Transverse colon (tissue), 4 donors: ENCODE measurements around the gene CARHSP1. TPM values are rescaled to one million over a fixed set of nuclear protein-coding genes. Genes with fewer than 3 reads are reported as not detected.

Source experiments
- DNase-seq: peaks from one replicate; pipeline ENCODE4 v3.0.0-alpha.2; 2019
- H3K27ac ChIP-seq, 4 donors: fragments of 200-600 bp; sonication (generic); 2 replicates each; pipeline ENCODE4 v1.5.1; 2016 to 2018; ENCODE audit warnings: inconsistent platforms in 4 of 4
- H3K27me3 ChIP-seq: fragments of 200-600 bp; sonication (generic); 2 replicates; pipeline ENCODE4 v1.5.1; 2017; ENCODE audit warnings: inconsistent platforms
- H3K36me3 ChIP-seq, 4 donors: fragments of 200-600 bp; sonication (generic); 2 replicates each; pipeline ENCODE4 v1.5.1; 2017 to 2019; ENCODE audit warnings: inconsistent platforms in 4 of 4
- H3K4me1 ChIP-seq, 4 donors: fragments of 200-600 bp; sonication (generic); 2 replicates each; pipeline ENCODE4 v1.5.1; 2017 to 2020; ENCODE audit warnings: inconsistent platforms in 4 of 4
- H3K4me3 ChIP-seq, 4 donors: fragments of 200-600 bp; sonication (generic); 1 replicate in 1 of 4; 2 replicates in 3 of 4; pipeline versions ENCODE4 v1.5.1 to v1.6.1; 2017 to 2019; ENCODE audit warnings: inconsistent platforms in 4 of 4
- H3K9me3 ChIP-seq, 2 donors: fragments of 200-600 bp; sonication (generic); 2 replicates each; pipeline ENCODE4 v1.5.1; 2017 to 2019; ENCODE audit warnings: inconsistent platforms in 2 of 2
- CTCF ChIP-seq, 5 experiments: fragments of 200-600 bp in 3 of 5; fragments of 450-650 bp in 2 of 5; sonication (generic) in 3 of 5; IDR thresholded peaks; 1 replicate in 2 of 5; 2 replicates in 3 of 5; pipeline ENCODE4 v1.5.1; 2016 to 2017; ENCODE audit warnings: antibody characterized with exemption in 5 of 5, inconsistent platforms in 3 of 5, mild to moderate bottlenecking in 2 of 5, moderate library complexity in 1 of 5
- EP300 ChIP-seq: sonication (generic); formaldehyde crosslinking; IDR thresholded peaks from one replicate; pipeline ENCODE4 v1.6.1; 2017; ENCODE audit warnings: antibody characterized with exemption, low read depth
- POLR2A ChIP-seq: fragments of 450-650 bp; IDR thresholded peaks from one replicate; pipeline ENCODE4 v1.6.1; 2016; ENCODE audit warnings: antibody characterized with exemption, mild to moderate bottlenecking, moderate library complexity
- POLR2AphosphoS5 ChIP-seq, 3 donors: sonication (generic); formaldehyde crosslinking; IDR thresholded peaks; one replicate each; pipeline ENCODE4 v1.6.1; 2016; ENCODE audit warnings: antibody characterized with exemption in 3 of 3
- WGBS, 2 donors: methylation state at CpG; one replicate each; pipeline ENCODE4 v1.1.5; 2018; ENCODE audit warnings: low coverage in 1 of 2; 5-methylcytosine and 5-hydroxymethylcytosine counted together
- in situ Hi-C, 4 donors: fragments of 200-750 bp; cut with MboI; loops; one replicate each; pipeline versions ENCODE4 v1.15.0 to v1.15.1; 2017; ENCODE audit warnings: low sequenced_read_pairs in 3 of 4, low pct_ligation_motif_present in 1 of 4, low pct_unique_long_range_greater_than_20kb in 1 of 4
- intact Hi-C: fragments of 100-400 bp; cut with DNase I; formaldehyde crosslinking; loops from one replicate; pipeline ENCODE4 v1.15.1; 2023; ENCODE audit warnings: low total_unique reads
- total RNA-seq, 4 donors: library from RNA; depleted of rRNA; stranded (reverse); fragments of >200 nt; gene quantifications; one replicate each; pipeline ENCODE4 v1.1.0, GENCODE V29; 2016

CARHSP1 gene
- total RNA-seq, 4 donors from 2014 or later = 11.6 to 61.7 (median 39.6) TPM

- 95 to 96% methylated on average over 3 to 8 of the region's 8 CpGs for WGBS, 2 donors
- intact Hi-C loops (no loop called here), in situ Hi-C loops (no loop called here)
Measured at GRCh38 chr16:8828541-8829165, 40.2 kb downstream of the CARHSP1 start.

GRCh38 chr16:8826278-8826879 lies 42.4 kb downstream of the CARHSP1 start:
- no peak overlapping the region for H3K4me3 ChIP-seq
- no peaks in the 10 kb centered on the region for H3K9me3 ChIP-seq
- TF ChIP-seq POLR2AphosphoS5 (IDR thresholded peaks at IDR 0.05) (no peak), POLR2A (no peak), CTCF (IDR thresholded peaks at IDR 0.05) (no peak), EP300 (no peak)
- no peaks in the 10 kb centered on the region for H3K27me3 ChIP-seq
- no peaks in the 10 kb centered on the region for H3K4me1 ChIP-seq
- intact Hi-C loops (no loop called here), in situ Hi-C loops (no loop called here)
- no peak for DNase-seq
- peaks cover 0 to 22% (median 6%) of the 10 kb centered on the region in 4 donors for H3K36me3 ChIP-seq
- WGBS, 2 donors = 81 to 86% methylated on average over 3 of the region's 3 CpGs
- no peak overlapping the region for H3K27ac ChIP-seq

More at GRCh38 chr16:8828541-8829165, 40.2 kb downstream of the CARHSP1 start:
- Histone ChIP-seq H3K27me3 (no peaks in the 10 kb centered on the region), H3K4me1 (no peaks in the 10 kb centered on the region), H3K27ac (no peak overlapping the region), H3K9me3 (no peaks in the 10 kb centered on the region), H3K36me3 (peaks cover 0 to 26% (median 10%) of the 10 kb centered on the region in 4 donors), H3K4me3 (no peak overlapping the region)
- no peak for DNase-seq
- TF ChIP-seq POLR2A = no peak
- TF ChIP-seq CTCF (IDR thresholded peaks at IDR 0.05) = no peak
- no peak for TF ChIP-seq EP300
- TF ChIP-seq POLR2AphosphoS5 (IDR thresholded peaks at IDR 0.05) = no peak

- no peaks in the 10 kb centered on the region for H3K9me3 ChIP-seq
- H3K4me3 ChIP-seq = no peak overlapping the region
- no peaks in the 10 kb centered on the region for H3K27me3 ChIP-seq
- WGBS, 2 donors = 85 to 100% methylated on average over 1 to 3 of the region's 3 CpGs
- H3K36me3 ChIP-seq = peaks cover 0 to 28% (median 4%) of the 10 kb centered on the region in 4 donors
- no peak overlapping the region for H3K27ac ChIP-seq
- TF ChIP-seq POLR2AphosphoS5 (IDR thresholded peaks at IDR 0.05) (no peak), POLR2A (no peak)
- no peak for DNase-seq
- intact Hi-C loops (no loop called here), in situ Hi-C loops (no loop called here)
- H3K4me1 ChIP-seq = no peaks in the 10 kb centered on the region
Measured at GRCh38 chr16:8822403-8822802, 46.4 kb downstream of the CARHSP1 start.

GRCh38 chr16:8819411-8820034 lies 49.3 kb downstream of the CARHSP1 start:
- no peak for DNase-seq
- no peak for TF ChIP-seq CTCF (IDR thresholded peaks at IDR 0.05)
- TF ChIP-seq POLR2A = no peak
- TF ChIP-seq POLR2AphosphoS5 (IDR thresholded peaks at IDR 0.05) = no peak
- TF ChIP-seq EP300 = no peak
- Histone ChIP-seq H3K9me3 (no peaks in the 10 kb centered on the region), H3K27ac (no peak overlapping the region), H3K27me3 (no peaks in the 10 kb centered on the region), H3K4me1 (no peaks in the 10 kb centered on the region), H3K36me3 (peaks cover 0 to 46% (median 10%) of the 10 kb centered on the region in 4 donors), H3K4me3 (no peak overlapping the region)
- 86 to 95% methylated on average over 6 of the region's 6 CpGs for WGBS, 2 donors
- in situ Hi-C loops (no loop called here), intact Hi-C loops (no loop called here)
